HUDEP-2 (cell line): ENCODE measurements around the gene RXFP1.

Source experiments
- DNase-seq, 76 experiments: peaks; one replicate each; lab custom pipeline; 2025; ENCODE audit not compliant: unreplicated experiment in 76 of 76; lab: John Stamatoyannopoulos, UW

RXFP1 gene

GRCh38 chr4:158521484-158522088, at the start of gene RXFP1:
Gene RXFP1, plus strand, starts transcription at chr4:158521882. Its CDS starts 95 bp downstream, at chr4:158521977.
- DNase-seq: no peak

DNA sequence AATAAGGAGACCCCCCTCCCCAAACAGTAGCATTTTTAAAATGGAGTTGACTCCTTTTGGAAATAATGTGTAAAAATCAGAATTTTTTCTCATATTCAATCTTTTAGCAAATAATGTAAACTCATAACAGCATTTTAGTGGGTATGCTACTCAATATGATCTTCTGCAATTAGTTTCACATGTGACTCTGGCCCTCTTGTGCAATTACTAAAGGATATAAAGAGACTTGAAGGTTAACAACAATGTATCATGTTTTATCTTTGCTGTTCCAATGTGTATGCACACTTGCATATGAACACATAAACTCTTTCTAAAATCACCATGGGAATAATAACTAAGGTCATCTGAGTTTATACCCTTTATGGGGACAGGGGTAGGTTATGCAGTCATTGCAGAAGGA, 39.9 kb upstream of the RXFP1 start:
- no peak for DNase-seq

- no peak for DNase-seq
Observed at GRCh38 chr4:158484173-158484885, 37.4 kb upstream of the RXFP1 start.

DNA sequence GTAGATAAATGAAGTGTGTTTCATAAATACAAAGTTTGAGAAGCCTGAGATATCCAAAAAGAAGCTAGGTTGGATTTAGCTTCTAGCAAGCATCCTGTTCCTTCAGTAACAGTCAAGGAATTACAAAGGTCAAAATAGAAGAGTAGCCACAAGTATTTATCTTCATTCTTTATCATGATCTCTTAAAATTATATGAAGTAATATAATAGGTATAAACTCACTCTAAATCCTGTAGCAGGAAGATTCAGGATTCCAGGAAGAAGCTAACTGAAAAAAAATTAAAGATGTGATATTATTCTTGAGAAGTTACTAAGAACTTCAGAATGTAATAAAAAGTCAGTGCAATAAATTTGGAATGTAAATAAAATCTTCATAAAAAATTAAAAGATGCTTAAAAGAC, 31.1 kb upstream of the RXFP1 start:
- no peak for DNase-seq

- DNase-seq: no peak
Observed at GRCh38 chr4:158492391-158492790, 29.3 kb upstream of the RXFP1 start.

GRCh38 chr4:158496030-158496741, 25.5 kb upstream of the RXFP1 start:
- DNase-seq: peak in 23 of 76 experiments; percentile 0 to 32 (median 7)

DNA sequence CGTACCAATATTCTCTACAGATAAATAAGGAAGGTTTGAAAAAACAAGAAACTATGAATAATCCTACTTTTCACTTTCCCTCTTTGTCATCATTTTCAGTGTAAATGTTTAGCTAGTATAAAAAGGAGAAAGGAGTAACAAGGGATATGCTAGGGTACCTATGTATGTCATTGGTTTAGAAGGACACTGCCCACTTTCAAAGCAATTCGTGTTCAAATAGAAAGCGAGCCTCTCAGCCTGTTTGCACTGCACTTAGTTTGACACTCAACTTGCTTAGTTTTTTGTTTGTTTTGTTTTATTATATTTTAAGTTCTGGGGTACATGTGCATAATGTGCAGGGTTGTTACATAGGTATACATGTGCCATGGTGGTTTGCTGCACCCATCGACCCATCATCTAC, 21.6 kb upstream of the RXFP1 start:
- no peak for DNase-seq

GRCh38 chr4:158513256-158513655, 8.4 kb upstream of the RXFP1 start:
- no peak for DNase-seq

GRCh38 chr4:158519226-158519625, 2.5 kb upstream of the RXFP1 start:
- DNase-seq: no peak

DNA sequence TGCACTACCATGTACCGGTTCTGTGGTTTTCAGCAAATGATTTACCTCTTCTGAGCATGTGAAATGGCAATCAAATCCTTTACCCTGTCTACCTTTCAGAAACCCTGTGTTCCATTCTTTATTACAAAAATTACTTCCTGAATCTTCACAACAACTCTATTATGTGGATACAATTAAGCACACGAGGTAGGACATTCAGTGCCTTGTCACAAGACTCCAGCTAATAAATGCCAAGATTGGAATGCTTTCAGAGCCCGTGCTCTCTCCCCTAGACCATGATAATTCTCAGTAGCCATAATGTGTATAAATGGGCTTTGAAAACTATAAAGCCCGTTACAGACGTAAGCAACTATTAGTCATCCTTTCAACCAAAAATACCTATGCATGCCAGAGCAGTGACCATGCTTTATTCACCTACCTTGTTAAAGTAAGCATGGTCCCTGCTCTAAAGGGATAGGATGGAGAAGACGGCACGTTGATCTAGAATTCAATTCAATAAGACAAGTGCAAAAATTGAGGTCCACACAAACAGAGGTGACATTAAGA, 2.4 kb downstream of the RXFP1 start:
- DNase-seq: no peak

GRCh38 chr4:158527516-158527915, 5.8 kb downstream of the RXFP1 start:
- no peak for DNase-seq

DNA sequence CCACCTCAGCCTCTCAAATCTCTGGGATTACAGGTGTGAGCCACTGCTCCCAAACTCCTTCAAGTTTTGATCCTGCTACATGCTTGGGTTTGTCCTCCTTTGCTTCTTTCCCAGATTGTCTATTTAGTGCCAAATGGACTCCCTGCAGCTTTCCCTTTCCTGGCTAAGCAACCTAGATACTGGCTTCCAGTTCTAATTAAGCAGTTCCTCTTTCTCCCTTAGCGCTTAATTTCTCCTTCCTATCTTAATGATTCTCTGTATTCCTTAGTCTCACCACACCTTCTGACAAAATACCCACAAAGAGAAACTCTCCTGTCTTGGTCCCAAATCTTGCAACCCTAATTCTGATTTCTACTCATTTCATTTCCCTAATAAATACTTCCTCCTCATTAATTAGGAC, 7.8 kb downstream of the RXFP1 start:
- DNase-seq: no peak

- DNase-seq: no peak
Observed at GRCh38 chr4:158530381-158530780, 8.7 kb downstream of the RXFP1 start.

DNA sequence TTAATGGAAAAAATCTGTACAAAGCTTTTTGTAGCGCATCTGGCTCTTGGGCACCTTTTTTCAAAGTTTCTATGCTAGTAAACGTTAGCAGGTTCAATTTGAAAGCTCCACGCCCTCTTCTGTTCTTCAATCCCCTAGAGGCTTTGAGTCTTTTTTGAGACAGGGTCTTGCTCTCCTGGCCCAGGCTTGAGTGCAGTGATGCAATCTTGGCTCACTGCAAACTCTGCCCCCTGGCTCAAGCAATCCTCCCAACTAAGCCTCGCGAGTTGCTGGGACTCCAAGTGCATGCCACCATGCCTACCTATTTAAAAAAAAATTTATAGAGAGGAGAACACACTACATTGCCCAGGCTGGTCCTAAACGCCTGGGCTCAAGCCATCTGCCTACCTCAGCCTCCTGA, 9.2 kb downstream of the RXFP1 start:
- DNase-seq: no peak

- DNase-seq: no peak
Observed at GRCh38 chr4:158532556-158533231, 11.0 kb downstream of the RXFP1 start.

DNA sequence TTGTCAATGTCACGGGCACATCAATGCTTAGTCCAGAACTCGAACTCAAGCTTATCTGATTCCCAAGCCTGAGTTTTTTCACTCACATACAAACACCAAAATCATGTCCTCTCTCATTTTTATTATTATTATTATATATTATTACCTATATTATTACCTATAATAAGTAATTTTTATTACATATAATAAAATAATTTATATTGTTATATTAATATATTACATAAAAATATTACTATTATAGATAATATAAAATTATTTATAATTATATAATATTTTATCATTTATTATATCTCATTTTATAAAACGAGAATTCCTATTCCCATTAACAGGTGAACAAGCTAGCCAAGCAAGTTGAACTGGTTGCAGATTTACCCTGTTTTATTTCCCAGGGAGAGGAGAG, 13.0 kb downstream of the RXFP1 start:
- no peak for DNase-seq

- no peak for DNase-seq
Observed at GRCh38 chr4:158535130-158535614, 13.5 kb downstream of the RXFP1 start.

- no peak for DNase-seq
Observed at GRCh38 chr4:158536833-158537232, 15.2 kb downstream of the RXFP1 start.

DNA sequence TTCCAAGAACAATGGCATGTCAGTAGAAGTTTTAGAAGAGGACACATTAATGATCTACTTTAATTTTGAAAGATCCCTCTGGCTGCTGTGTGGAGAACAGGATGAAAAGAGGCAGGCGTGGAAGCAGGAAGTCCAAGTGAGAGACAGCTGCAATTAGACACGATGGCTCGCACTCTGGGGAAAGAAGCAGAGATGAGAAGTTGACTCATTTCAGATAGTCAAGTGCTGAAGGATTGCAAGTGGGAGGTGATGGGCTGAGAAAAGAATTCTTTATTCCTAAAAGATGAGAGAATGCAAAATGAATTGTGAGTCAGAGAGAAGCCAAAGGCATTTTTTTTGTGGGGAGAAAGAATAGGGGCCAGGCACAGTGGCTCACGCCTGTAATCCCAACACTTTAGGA, 16.5 kb downstream of the RXFP1 start:
- DNase-seq: no peak

- DNase-seq: peak in 1 of 76 experiments; percentile 3
Observed at GRCh38 chr4:158538911-158539310, 17.2 kb downstream of the RXFP1 start.
